K562 (cell line): ENCODE measurements around the gene RARG. TPM values are rescaled to one million over a fixed set of nuclear protein-coding genes. Genes with fewer than 3 reads are reported as not detected.
A peak's percentile ranks its signal among the peaks of the same experiment; 100 is the strongest.

ENCODE experiments used
- ATAC-seq: fragments of 200-7000 bp; cut with Tn5 transposase; 3 replicates; pipeline ENCODE4 v1.9.1; 2020; ENCODE audit warnings: moderate library complexity
- BruUV-seq: library from RNA; stranded (reverse); fragments of 400-500 nt; replicated peaks from 2 replicates; lab custom pipeline; 2021; lab: Mats Ljungman, UMichigan
- CTCF ChIA-PET: fragments of 300-600 bp; formaldehyde crosslinking; extraction: SDS; loops from one replicate; lab custom pipeline; 2021; ENCODE audit warnings: low intra/inter-chr PET ratio; lab: Yijun Ruan, JAX
- POLR2A ChIA-PET: fragments of 300-600, 350-650 bp; sonication (Branson Sonifier 250); formaldehyde crosslinking; extraction: SDS; loops from one replicate; lab custom pipeline; 2021; ENCODE audit warnings: antibody characterized with exemption, inconsistent platforms; lab: Yijun Ruan, JAX
- DNase-seq, 4 experiments: peaks; one replicate each; pipeline versions ENCODE4 v3.0.0 to v3.0.0-alpha.2; 2011 to 2018; ENCODE audit warnings: low spot score in 3 of 4, mixed read lengths in 3 of 4; ENCODE audit errors: extremely low read depth in 1 of 4
- FAIRE-seq: peaks from 2 replicates; lab custom pipeline; 2011; peaks lifted over from hg19 to GRCh38; lab: Jason Lieb, UNC
- H2AFZ ChIP-seq: 2 replicates; pipeline ENCODE4 v1.6.0; 2011; ENCODE audit warnings: low read depth, low read length, control low read depth, inconsistent platforms
- H3K27ac ChIP-seq: fragments of 200-600 bp; 3 replicates; pipeline ENCODE4 v1.8.0; 2011; ENCODE audit warnings: low read depth, mild to moderate bottlenecking, control low read depth, inconsistent platforms, low read length, moderate library complexity, mixed read lengths; ENCODE audit errors: extremely low read depth
- H3K27me3 ChIP-seq, 2 experiments: fragments of 300-600 bp in 1 of 2; 2 replicates in 1 of 2; 3 replicates in 1 of 2; pipeline versions ENCODE4 v1.6.0 to v1.8.0; 2011; ENCODE audit warnings: inconsistent platforms in 2 of 2, low read length in 2 of 2, mild to moderate bottlenecking in 1 of 2, mixed read lengths in 1 of 2, moderate library complexity in 1 of 2; ENCODE audit not compliant: control insufficient read depth in 2 of 2, insufficient read depth in 2 of 2
- H3K36me3 ChIP-seq: fragments of 300-600 bp; 3 replicates; pipeline ENCODE4 v1.8.0; 2011; ENCODE audit warnings: mild to moderate bottlenecking, low read length, inconsistent platforms; ENCODE audit not compliant: control insufficient read depth, insufficient read depth
- H3K4me1 ChIP-seq, 2 experiments: fragments of 200-600 bp in 1 of 2; replicated peaks in 1 of 2; 2 replicates in 1 of 2; 3 replicates in 1 of 2; pipeline versions ENCODE4 v1.5.1 to v1.8.0; 2011; ENCODE audit warnings: inconsistent platforms in 2 of 2, low read length in 2 of 2, mild to moderate bottlenecking in 1 of 2, mixed read lengths in 1 of 2, moderate library complexity in 1 of 2; ENCODE audit not compliant: control insufficient read depth in 2 of 2, insufficient read depth in 2 of 2
- H3K4me2 ChIP-seq: 2 replicates; pipeline ENCODE4 v1.6.1; 2011; ENCODE audit warnings: low read length, control low read depth, inconsistent platforms, mixed read lengths; ENCODE audit not compliant: insufficient read depth
- H3K4me3 ChIP-seq: fragments of 200-600 bp; sonication (generic), shearing (Covaris generic); 2 replicates; pipeline ENCODE4 v1.5.1; 2016; ENCODE audit warnings: control low read depth, inconsistent platforms
- H3K79me2 ChIP-seq: fragments of 200-600 bp; 3 replicates; pipeline ENCODE4 v1.8.0; 2011; ENCODE audit warnings: low read length, inconsistent platforms; ENCODE audit not compliant: control insufficient read depth, insufficient read depth
- H3K9ac ChIP-seq, 2 experiments: 2 replicates each; pipeline versions ENCODE4 v1.6.0 to v1.6.1; 2011; ENCODE audit warnings: low read depth in 2 of 2, low read length in 2 of 2, control low read depth in 1 of 2, inconsistent platforms in 1 of 2, mild to moderate bottlenecking in 1 of 2, mixed read lengths in 1 of 2; ENCODE audit not compliant: insufficient read depth in 1 of 2
- H3K9me1 ChIP-seq: one replicate; pipeline ENCODE4 v1.6.0; 2011; ENCODE audit warnings: inconsistent platforms, mild to moderate bottlenecking, low read length, moderate library complexity; ENCODE audit not compliant: control insufficient read depth, insufficient read depth
- H3K9me3 ChIP-seq: replicated peaks from 2 replicates; pipeline ENCODE4 v1.5.1; 2011; ENCODE audit warnings: low read depth, low read length, inconsistent platforms; ENCODE audit not compliant: control insufficient read depth, insufficient read depth
- H4K20me1 ChIP-seq: replicated peaks from 2 replicates; pipeline ENCODE4 v1.6.1; 2011; ENCODE audit warnings: low read length, inconsistent platforms, mixed read lengths; ENCODE audit not compliant: control insufficient read depth, insufficient read depth
- HOXB6 ChIP-seq: fragments of 250-450 bp; sonication (Bioruptor Pico); IDR thresholded peaks from 2 replicates; pipeline ENCODE4 v1.5.1; 2022; ENCODE audit warnings: mild to moderate bottlenecking, borderline replicate concordance
- MAFF ChIP-seq: IDR thresholded peaks from 2 replicates; pipeline ENCODE4 v1.6.1; 2012; ENCODE audit warnings: low read length, improper control_type of control experiment
- PURB ChIP-seq: sonication (generic); formaldehyde crosslinking; IDR thresholded peaks from 2 replicates; pipeline ENCODE4 v1.9.0; 2021; ENCODE audit warnings: low read depth, mild to moderate bottlenecking, missing genetic modification reagents
- SMARCB1 ChIP-seq: IDR thresholded peaks from 2 replicates; pipeline ENCODE4 v1.6.1; 2011; ENCODE audit warnings: improper control_type of control experiment, low read depth; ENCODE audit not compliant: insufficient read length
- ZNF239 ChIP-seq: fragments of 250-450 bp; sonication (Bioruptor Pico); IDR thresholded peaks from 2 replicates; pipeline ENCODE4 v1.4.0; 2020; ENCODE audit warnings: mild to moderate bottlenecking
- ZNF354B ChIP-seq: fragments of 250-450 bp; sonication (Bioruptor Pico); IDR thresholded peaks from 2 replicates; pipeline ENCODE4 v1.4.0; 2020
- ZNF445 ChIP-seq: fragments of 250-450 bp; sonication (Bioruptor Pico); IDR thresholded peaks from 2 replicates; pipeline ENCODE4 v1.4.0; 2020; ENCODE audit warnings: low read depth, mild to moderate bottlenecking, moderate library complexity
- WGBS: fragments of 100-300 bp; shearing (Covaris generic); methylation state at CpG from one replicate; pipeline ENCODE4 v1.1.6; 2016; ENCODE audit warnings: low coverage, mixed read lengths; ENCODE audit not compliant: insufficient coverage; ENCODE audit errors: missing lambda C conversion rate; 5-methylcytosine and 5-hydroxymethylcytosine counted together
- in situ Hi-C: fragments of 300-500 bp; cut with MboI; formaldehyde crosslinking; loops from 4 replicates; pipeline ENCODE4 v1.15.0; 2018; ENCODE audit warnings: inconsistent platforms, mixed read lengths
- intact Hi-C: fragments of 100-400 bp; cut with micrococcal nuclease; formaldehyde crosslinking; loops from 2 replicates; pipeline ENCODE4 v1.14.2; 2022
- polyA plus RNA-seq, 8 experiments: library from polyadenylated mRNA; depleted of rRNA in 4 of 8; stranded (reverse) in 5 of 8; unstranded in 3 of 8; fragments of >200 nt; fragmentation: Nextera tagmentation in 2 of 8; fragmentation: Illumina TruSeq in 1 of 8; extraction: Ambion mirVana in 2 of 8; extraction: Trizol in 1 of 8; gene quantifications; 2 replicates each; pipeline versions ENCODE4 v1.2.1 to v1.2.3, GENCODE V29; 2011 to 2014; ENCODE audit warnings: inconsistent platforms in 1 of 8, missing spikeins in 1 of 8
- total RNA-seq, 7 experiments: library from RNA; depleted of rRNA in 6 of 7; stranded (reverse); fragments of >200 nt in 6 of 7; fragmentation: Illumina TruSeq in 2 of 7; extraction: Trizol in 2 of 7; gene quantifications; 2 replicates each; pipeline versions ENCODE4 v1.2.1 to v1.2.3, GENCODE V29; 2011 to 2021; ENCODE audit warnings: low replicate concordance in 1 of 7

Gene RARG
- total and polyA plus RNA-seq, 9 of the 15 experiments (the other 6 are each of a cell fraction or from before 2014, with no cell fraction given) = 0.18 to 7.6 (median 3.8) TPM

DNA sequence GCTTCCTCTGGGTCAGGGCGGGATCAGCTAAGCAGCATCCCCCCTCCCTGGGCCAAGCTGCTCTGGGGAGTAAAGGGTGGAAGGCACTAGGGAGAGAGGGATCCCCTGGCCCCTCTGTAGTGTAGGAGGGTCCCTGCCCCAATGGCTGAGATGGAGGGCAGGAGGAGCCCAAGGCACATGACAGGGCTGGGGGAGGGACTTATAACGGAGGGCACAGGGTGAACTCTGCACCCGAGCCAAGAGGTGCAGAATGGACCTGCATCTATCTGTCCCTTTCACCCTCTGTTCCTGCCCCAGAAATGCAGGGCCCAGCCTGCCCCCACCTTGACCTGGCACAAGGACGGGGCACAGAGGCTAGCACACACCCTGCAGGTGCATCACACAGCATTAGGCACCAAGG lies 21.2 kb downstream of the RARG start (continued):
- TF ChIP-seq HOXB6 (CRISPR knock-in tag) (no peak), ZNF354B (no peak)

GRCh38 chr12:53208877-53209463 lies 23.0 kb downstream of the RARG start:
- Histone ChIP-seq H3K4me3 (no peak overlapping the region), H3K27ac (no peak overlapping the region), H3K27me3 (no peaks in the 10 kb centered on the region), H3K4me2 (no peak overlapping the region; the same call in 1 of the 2 replicates), H3K79me2 (no peaks in the 10 kb centered on the region), H3K36me3 (peaks cover 26% of the 10 kb centered on the region), H3K9me3 (no peaks in the 10 kb centered on the region), H3K9me1 (no peaks in the 10 kb centered on the region), H3K9ac (peak overlapping the region in 1 of 2 experiments; percentile 44; a peak in 1 of 4 replicates), H3K4me1 (peaks cover 15 to 30% of the 10 kb centered on the region in 2 experiments; a peak in 4 of 5 replicates), H2AFZ (no peak overlapping the region), H4K20me1 (no peaks in the 10 kb centered on the region)
- intact Hi-C loops (no loop called here), in situ Hi-C loops (loop anchor here (10.0 kb wide), 1 partner anchor 144 kb away; no protein-coding TSS in a partner anchor)
- CTCF ChIA-PET = no interaction called here
- WGBS = 47% methylated on average over 7 of the region's 7 CpGs
- FAIRE-seq = no peak
- TF ChIP-seq ZNF239 (CRISPR knock-in tag) (peak; percentile 66), PURB (CRISPR knock-in tag) (no peak), SMARCB1 (no peak), MAFF (no peak), ZNF445 (CRISPR knock-in tag) (no peak)
- ATAC-seq = no peak
- DNase-seq = no peak
- POLR2A ChIA-PET = interaction anchor here (0.8 to 1.0 kb wide), 2 partner anchors 11 to 83 kb away, joined by 4 read pairs; no protein-coding TSS in a partner anchor
- BruUV-seq = no TSS peak
